CD1c-positive myeloid dendritic cell (primary cell): ENCODE measurements around the gene TMEM232.
"Not testable (repeated sequence)": the region's sequence is repeated elsewhere in the genome, so short reads cannot be mapped to it uniquely, and the experiment has no call there.

ENCODE experiments used
- DNase-seq: peaks from one replicate; pipeline ENCODE4 v3.0.0-alpha.2; 2016; ENCODE audit errors: extremely low spot score

TMEM232 gene

GRCh38 chr5:110707260-110707844 lies 19.1 kb downstream of the TMEM232 start:
- no peak for DNase-seq

DNA sequence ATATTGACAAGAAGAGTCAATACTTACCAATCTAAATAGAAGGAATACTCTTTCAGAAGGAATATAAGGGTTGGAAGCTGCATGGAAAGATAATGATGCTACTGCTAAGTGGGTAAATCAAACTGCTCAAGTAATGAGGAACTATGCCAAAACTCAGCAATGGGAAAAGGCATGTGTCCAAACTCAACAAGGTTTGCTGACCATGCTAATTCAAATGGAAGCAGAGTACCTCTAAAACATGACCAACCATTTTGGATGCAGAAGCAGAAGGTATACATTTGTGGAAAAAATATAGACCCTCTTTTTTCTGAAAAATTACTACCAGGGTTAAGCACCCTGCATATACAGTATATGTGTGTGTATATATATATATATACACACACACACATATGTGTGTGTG lies 21.1 kb downstream of the TMEM232 start:
- no peak for DNase-seq

- no peak for DNase-seq
Observed at GRCh38 chr5:110703481-110703880, 23.0 kb downstream of the TMEM232 start.

DNA sequence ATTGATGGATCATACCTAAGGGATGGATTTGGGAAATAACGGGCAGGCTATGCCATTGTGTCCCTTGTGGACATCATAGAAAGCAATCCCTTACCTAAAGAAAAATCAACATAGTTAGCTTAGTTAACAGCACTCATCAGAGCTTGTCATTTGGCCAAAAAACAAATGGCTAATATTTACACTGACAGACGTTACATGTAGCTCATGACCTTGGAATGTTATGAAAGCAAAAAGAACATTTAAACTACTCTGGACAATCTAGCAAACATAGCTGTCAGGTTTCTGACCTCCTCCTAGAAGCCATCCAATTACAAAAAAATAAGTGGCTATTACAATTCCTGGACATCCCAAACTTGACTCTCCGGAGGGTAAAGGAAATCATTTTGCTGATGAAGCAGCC lies 23.8 kb downstream of the TMEM232 start:
- DNase-seq: no peak

- DNase-seq: no peak
Observed at GRCh38 chr5:110702300-110702699, 24.2 kb downstream of the TMEM232 start.

DNA sequence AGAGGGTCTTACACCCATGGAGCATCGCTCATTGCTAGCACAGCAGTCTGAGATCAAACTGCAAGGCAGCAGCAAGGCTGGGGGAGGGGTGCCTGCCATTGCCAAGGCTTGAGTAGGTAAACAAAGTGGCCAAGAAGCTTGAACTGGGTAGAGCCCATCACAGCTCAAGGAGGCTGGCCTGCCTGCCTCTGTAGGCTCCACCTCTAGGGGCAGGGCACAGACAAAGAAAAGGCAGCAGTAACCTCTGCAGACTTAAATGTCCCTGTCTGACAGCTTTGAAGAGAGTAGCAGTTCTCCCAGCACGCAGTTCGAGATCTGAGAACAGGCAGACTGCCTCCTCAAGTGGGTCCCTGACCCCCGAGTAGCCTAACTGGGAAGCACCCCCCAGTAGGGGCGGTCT lies 33.8 kb downstream of the TMEM232 start:
- not testable (repeated sequence) for DNase-seq

DNA sequence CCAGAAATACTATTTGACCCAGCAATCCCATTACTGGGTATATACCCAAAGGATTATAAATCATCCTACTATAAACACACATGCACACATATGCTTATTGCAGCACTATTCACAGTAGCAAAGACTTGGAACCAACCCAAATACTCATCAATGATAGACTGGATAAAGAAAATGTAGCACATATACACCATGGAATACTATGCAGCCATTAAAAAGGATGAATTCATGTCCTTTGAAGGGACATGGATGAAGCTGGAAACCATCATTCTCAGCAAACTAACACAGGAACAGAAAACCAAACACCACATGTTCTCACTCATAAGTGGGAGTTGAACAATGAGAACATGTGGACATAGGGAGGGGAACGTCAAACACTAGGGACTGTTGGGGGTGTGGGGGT lies 35.9 kb downstream of the TMEM232 start:
- DNase-seq: not testable (repeated sequence)

DNA sequence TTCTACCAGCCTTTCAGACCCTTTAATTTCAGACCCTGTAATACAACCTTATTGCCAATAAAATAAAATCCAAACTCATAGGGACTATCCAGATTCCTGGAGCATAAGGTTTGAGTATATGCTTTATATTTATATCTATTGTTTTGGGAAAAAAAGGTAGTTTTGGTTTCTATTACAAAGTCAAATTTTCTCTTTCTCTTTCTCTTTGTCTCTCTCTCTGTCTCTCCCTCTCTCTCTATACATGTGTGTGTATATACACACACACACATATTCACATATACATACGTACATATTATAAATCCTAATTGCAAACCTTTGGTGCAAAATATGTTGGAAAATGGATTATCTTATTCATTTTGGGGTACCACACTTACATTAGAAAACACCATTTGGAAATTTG lies 39.0 kb downstream of the TMEM232 start:
- no peak for DNase-seq

DNA sequence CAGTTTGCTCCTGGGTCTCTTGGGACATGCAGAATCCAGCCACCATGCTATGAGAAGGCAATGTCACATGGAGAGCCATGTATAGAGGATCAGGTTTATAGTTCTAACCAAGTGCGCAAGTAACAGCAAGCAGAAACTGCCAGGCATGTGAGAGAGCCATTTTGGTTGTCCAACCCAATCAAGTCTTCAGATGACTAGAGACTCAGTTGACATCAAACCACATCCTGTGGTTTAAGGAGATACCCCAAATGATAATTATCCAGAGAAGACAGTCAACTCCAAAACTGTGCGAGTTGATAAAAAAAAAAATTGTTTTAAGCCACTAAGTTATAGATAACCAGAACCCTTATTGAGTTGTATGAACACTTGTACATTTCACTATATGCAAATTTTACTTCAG lies 40.2 kb downstream of the TMEM232 start:
- DNase-seq: no peak

DNA sequence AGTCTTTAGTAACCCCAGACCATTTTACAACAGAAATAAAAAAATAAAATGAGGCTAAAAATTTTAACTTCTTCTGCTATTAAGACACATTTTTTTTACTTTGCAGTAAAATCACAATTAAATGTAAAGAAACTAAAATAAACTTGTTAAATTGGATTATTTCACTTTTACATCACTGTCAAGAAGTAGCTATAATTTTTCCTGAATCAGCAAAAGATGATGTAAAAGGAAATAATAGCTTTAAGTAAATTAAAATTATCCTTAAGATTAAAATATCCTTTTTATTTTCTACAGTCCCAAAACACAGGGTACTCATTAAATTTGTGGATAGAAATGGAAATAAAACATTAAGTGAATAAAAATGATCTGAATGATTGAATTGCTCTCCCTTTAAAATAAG lies 44.5 kb downstream of the TMEM232 start:
- no peak for DNase-seq

- DNase-seq: no peak
Observed at GRCh38 chr5:110681109-110681508, 45.4 kb downstream of the TMEM232 start.

DNA sequence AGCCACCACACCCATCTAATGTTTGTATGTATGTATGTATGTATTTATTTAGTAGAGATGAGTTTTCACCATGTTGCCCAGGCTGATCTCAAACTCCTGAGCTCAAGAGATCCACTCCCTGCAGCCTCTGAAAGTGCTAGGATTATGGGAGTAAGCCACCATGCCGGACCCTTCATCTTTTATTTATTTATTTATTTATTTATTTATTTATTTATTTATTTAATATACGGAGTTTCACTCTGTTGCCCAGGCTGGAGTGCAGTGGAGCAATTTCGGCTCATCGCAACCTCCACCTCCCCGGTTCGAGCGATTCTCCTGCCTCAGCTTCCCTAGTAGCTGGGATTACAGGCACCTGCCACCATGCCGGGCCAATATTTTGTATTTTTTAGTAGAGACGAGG lies 49.9 kb downstream of the TMEM232 start:
- not testable (repeated sequence) for DNase-seq

- DNase-seq: no peak
Observed at GRCh38 chr5:110665184-110665726, 61.2 kb downstream of the TMEM232 start.

DNA sequence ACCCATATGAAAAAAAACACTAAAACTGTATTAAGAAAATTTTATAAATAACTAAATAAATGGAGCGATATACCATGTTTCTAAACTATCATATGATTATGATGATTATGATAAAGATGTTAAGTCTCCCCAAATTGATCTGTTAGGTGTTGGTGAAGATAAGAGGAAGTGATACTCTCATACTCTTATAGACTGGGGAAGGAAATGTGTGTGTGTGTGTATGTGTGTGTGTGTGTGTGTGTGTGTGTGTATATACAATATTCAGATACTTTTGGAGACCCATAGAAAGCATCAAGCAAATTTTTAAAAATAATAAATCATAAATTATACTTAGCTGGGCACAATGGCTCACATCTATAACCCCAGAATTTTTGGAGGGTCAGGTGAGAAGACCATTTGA lies 62.9 kb downstream of the TMEM232 start:
- DNase-seq: no peak

DNA sequence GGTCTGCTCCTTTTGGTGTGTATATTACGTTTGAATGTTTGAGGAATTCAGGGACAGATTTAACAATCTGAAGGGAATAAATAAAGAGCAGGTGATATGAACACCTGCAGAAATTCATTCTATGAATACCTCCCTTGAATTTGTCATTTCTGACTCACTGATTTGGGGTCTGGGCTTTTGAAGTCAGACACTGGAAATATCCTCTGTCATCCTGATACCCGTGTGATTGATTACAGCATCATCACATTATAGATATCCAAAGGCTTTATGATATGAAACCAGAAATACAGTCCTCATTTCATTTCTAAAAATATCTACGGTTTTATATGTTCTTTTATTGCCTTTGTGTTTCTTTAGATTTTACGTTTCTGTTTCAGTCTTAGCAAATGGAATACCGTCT lies 68.5 kb downstream of the TMEM232 start:
- DNase-seq: no peak

GRCh38 chr5:110653231-110653970 lies 73.1 kb downstream of the TMEM232 start:
- DNase-seq: no peak

GRCh38 chr5:110651507-110651906 lies 75.0 kb downstream of the TMEM232 start:
- DNase-seq: no peak

GRCh38 chr5:110644357-110644756 lies 82.1 kb downstream of the TMEM232 start:
- no peak for DNase-seq

DNA sequence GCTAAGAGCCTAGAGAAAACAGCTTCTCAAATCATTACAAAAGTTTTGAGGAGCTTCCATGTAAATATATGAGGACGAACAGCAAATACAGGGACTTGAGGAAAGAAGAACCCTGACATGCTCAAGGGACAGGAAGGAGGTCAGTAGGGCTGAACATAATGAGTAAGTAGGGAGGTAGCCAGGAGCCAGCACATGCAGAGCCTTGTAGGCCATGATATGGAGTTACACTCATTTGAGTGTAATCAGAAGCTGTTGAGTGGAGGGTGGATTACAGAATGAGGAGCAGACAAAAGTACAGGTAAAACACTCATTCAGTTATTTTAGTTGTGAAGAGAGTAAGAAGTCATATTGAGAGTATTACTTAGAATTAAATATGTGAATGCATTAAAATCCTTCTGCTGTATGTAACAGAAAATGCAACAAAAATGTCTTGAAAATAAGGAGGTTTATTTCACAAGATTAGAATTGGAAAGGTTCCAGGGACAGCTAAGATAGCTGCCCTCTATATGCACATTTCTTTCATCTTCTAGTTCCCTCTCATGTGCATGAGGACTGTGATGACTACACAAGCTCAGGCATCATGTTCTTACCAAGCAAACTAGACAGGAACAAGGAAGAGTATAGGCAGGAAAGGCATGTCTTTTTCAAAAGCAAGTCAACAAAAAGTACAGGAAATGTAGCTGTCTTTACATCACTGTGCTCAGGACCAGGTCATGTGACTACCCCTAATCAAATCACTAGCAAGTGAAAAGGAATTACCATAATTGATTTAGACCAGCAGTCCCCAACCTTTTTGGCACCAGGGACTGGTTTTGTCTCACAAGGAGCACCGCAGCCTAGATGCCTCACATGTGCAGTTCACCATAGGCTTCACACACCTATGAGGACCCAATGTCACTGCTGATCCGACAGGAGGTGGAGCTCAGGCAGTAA lies 87.2 kb downstream of the TMEM232 start:
- DNase-seq: no peak

DNA sequence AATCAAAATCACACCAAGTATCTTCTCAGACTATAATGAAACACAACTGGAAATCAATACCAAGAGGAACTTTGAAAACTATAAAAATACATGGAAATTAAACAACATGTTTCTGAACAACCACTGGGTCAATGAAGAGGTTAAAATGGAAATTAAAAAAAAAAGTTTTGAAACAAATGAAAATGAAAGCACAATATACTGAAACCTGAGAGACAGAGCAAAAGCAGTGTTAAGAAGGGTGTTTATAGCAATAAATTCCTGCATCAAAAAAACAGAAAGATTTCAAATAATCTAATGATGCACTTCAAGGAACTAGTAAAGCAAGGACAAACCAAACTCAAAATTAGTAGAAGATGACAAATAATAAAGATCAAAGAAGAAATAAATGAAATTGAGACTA lies 92.0 kb downstream of the TMEM232 start:
- no peak for DNase-seq

DNA sequence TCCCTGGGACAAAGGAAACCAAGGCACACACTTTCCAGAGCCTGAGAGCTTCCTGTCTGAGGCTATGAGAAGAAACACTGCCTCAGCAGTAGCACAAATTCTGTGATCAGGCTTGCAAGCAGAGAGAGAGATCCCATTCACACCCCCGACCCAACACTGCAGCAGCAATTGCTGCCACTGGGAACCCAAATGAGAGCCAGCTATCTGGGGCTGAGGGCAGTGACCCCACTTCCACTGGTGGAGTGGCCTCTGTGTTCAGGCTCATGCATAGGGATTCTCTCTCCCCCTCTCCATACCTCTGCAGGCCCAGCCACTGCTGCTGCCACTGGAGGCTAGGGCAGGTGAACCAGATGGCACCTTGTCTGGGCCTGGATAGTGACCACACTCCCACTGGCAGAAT lies 95.2 kb downstream of the TMEM232 start:
- DNase-seq: no peak

DNA sequence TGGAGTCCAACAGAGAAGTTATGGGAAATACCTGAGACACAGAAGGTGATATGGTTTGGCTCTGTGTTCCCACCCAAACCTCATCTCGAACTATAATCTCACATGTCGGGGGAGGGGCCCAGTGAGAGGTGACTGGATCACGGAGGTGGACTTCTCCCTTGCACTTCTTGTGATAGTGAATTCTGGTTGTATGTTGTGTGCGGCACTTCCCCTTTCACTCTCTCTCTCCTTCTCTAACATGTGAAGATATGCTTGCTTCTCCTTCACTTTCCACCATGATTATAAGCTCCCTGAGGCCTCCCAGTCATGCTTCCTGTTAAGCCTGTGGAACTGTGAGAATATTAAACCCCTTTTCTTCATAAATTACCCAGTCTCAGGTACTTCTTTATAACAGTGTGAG lies 96.1 kb downstream of the TMEM232 start:
- no peak for DNase-seq
